GM12873 (cell line): ENCODE measurements around the gene ZC3H12D.

Source experiments
- TF ChIP-seq, protein P1 (sequence below): IDR thresholded peaks from 2 replicates; pipeline ENCODE4 v1.5.1; 2012; ENCODE audit warnings: low read depth, mild to moderate bottlenecking, moderate library complexity, low read length, control low read depth; ENCODE audit not compliant: insufficient read depth; ENCODE audit errors: missing control alignments

ZC3H12D gene

DNA sequence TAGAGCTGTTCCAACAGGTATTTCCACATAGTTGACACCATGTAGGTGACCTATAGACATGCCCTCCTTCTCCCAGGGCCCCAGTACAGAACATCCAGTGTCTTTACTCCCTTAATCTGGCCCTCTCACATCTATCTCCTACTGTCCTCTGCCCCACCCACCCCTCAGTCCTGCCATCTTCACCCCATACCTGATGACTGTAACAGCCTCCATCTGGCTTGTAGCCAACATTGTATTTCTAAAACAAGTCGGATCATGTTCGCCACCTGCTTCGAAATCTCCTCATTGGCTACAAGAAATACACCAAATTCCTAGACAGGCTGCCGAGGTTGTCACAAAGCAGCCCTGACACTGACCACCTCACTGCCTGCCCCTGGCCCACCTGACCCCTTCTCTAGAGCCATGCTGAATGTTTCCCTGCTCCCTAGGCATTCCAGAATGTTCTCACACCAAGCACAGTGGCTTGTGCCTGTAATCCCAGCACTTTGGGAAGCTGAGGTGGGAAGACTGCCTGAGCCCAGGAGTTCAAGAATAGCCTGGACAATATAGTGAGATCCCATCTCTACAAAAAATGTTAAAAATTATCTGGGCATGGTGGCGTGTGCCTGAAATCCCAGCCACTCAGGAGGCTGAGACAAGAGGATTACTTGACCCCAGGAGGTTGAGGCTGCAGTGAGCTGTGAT lies 6.0 kb downstream of the ZC3H12D start:
- TF ChIP-seq, protein P1, sequence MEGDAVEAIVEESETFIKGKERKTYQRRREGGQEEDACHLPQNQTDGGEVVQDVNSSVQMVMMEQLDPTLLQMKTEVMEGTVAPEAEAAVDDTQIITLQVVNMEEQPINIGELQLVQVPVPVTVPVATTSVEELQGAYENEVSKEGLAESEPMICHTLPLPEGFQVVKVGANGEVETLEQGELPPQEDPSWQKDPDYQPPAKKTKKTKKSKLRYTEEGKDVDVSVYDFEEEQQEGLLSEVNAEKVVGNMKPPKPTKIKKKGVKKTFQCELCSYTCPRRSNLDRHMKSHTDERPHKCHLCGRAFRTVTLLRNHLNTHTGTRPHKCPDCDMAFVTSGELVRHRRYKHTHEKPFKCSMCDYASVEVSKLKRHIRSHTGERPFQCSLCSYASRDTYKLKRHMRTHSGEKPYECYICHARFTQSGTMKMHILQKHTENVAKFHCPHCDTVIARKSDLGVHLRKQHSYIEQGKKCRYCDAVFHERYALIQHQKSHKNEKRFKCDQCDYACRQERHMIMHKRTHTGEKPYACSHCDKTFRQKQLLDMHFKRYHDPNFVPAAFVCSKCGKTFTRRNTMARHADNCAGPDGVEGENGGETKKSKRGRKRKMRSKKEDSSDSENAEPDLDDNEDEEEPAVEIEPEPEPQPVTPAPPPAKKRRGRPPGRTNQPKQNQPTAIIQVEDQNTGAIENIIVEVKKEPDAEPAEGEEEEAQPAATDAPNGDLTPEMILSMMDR: no peak

DNA sequence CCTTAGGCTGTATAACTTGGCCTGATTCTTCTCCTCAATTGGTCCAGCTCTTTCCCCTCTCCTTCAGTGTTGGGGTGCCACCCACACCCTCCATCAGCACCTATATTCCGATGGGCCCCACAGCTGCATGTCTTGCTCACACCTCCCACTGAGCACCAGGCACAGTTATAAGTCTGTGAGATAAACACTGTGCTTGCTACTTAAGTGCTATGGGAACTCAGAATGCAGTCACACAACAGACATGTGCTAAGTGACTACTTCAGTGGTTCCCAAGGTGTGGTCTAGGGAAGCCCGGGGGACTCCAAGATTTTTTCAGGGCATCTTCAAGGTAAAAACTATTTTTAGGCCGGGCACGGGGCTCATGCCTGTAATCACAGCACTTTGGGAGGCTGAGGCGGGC lies 7.3 kb downstream of the ZC3H12D start:
- TF ChIP-seq, protein P1: no peak

DNA sequence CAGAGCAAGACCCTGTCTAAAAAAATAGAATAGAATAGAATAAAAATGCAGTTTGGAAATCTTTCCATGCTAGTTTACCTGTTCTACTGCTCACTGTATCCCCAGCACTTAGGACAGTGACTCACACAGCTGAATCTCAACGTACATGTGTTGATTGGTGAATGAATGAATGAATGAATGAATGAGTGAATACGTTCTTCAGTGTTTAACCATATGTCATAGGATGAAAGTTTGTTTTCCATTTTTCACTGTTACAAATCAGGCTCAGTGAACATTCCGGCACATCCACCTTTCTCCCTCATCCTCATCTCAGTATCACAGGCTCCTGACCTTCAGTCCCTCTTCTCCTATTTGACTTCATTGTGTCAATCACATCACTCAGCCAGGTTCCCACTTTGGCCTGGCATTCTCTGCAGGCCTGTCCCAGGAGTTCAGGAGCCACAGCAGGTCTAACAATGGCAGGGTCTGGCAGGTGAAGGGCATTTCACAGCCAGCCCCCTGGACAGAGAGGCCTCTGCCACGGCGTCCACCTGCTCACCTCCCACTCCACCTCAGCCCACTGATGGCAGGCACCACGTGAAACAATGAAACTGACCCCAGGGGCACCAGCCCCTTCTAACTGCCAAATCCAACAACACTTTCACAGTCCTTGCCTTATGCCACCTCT lies 7.9 kb downstream of the ZC3H12D start:
- TF ChIP-seq, protein P1: no peak

DNA sequence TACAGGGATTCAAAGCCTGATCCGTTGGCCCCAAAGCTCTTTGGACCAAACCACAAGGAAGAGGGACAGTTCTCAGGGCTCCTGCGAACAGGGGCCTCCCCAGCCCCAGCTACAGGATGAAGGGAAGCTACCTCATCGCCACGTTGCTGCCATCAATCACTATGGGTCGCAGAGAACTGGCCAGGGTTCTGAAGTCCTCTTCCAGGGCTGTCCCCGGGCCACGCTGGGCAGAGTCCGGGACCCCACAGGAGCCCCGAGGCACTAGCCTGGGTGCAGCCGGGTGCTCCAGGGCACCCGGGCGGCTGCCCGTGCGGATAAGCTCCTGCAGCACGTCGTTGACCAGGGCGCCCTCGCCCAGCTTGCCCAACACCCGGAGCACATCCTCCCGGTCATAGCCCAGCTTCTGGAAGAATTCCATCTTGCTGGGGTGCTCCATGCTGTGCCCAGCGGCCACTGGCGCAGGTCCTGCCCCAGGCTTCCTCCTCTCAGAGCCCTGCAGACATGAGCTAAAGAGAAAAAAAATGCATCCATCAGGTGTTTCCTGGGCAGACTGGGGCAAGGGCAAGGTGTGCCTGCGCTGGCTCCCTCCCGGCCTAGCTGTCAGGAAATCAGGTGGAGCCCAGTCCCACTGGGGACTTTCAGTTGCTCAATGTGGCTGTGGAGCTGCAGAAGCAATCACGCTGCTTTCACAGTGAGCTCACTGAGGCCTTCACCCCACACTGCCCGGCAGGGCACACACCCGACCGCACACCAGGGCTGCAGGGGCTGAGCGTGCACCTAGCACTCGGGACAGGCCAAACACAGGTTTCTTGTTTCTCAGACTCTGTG lies 10.5 kb downstream of the ZC3H12D start:
- TF ChIP-seq, protein P1: no peak

DNA sequence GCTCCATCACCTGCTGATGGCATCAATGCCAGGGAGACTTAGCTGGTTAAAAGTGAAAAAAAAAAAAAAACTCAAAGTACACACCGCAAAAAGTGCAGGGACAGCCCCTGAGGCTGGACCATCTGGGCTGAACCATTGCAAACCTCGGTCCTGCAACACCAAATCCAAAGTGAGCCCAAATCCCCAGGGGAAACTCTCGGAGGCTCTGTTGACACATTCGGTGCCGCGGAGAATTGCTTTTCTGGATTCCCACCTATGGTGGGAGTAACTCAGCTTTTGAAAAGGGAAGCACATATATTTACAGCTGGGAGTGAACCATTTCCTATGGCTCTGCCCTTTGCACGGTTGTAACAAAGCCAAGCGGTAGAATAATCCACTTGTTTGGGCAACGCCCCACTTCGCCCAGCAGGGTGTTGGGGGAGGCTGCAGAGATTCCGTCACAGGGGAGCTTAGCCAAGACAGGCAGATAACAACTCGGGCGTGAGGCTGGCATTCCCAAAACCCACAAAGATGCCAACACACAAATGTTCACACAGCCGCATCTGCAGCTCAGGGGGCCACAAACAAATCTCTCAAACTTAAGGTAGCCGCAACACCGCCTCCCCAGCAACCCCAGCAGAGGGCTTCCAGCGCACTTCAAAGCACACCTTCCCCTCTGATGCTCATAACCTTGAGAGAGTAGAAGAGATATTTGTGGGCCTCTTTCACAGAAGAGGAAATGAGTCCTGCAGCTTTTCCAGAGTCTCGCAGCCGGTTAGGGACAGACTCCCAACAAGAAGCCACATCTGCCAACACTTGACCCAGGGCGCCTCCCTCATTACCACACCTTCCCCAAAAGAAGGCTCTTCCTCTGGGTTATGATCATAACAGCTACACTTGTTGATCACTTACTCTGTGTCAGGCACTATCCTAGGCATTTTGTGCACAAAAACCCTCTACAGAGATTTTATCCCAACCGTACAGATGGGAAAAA lies 11.4 kb downstream of the ZC3H12D start:
- TF ChIP-seq, protein P1: peak; percentile 45

DNA sequence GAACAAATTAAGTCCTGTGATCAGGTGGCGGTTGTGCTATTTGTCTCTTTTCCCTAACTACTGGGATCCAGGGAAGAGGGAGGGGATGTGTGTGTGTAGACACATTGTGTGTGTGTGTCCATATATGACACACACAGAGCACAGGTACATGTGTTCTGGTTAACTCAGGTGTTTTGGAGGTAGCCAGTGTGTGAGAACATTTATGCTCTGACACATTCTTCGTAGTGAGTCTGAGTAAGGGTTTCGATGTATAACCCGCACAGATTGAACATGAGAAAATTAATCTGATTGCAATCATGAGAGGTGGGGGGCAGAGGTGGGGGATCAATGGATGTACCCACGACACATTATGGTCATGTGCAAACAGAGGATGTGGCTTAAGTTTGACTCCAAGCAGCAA lies 12.6 kb downstream of the ZC3H12D start:
- TF ChIP-seq, protein P1: no peak
